ENCODE results near the gene FAM168A.

Gene FAM168A

GRCh38 chr11:73625696-73626318 is 27.9 kb upstream of the FAM168A start:
- no peaks in the 10 kb centered on the region for H3K9me3 Mint-ChIP-seq
- peaks cover 55% of the 10 kb centered on the region for H3K27me3 Mint-ChIP-seq
- H3K4me3 Mint-ChIP-seq, result no peak overlapping the region
- no peaks in the 10 kb centered on the region for H3K36me3 Mint-ChIP-seq
- CTCF ChIA-PET, result interaction anchor here (0.6 to 6.3 kb wide), 35 partner anchors 9 to 305 kb away, joined by 3 to 144 read pairs (median 4); no protein-coding TSS in a partner anchor
- H3K4me1 Mint-ChIP-seq, result peaks cover 3% of the 10 kb centered on the region
- H3K27ac Mint-ChIP-seq, result no peak overlapping the region
- peak; percentile 78 for DNase-seq

GRCh38 chr11:73623686-73624085 is 25.8 kb upstream of the FAM168A start:
- Mint-ChIP-seq H3K27ac (no peak overlapping the region), H3K36me3 (no peaks in the 10 kb centered on the region), H3K4me3 (no peak overlapping the region), H3K9me3 (no peaks in the 10 kb centered on the region), H3K27me3 (peaks cover 55% of the 10 kb centered on the region), H3K4me1 (peaks cover 3% of the 10 kb centered on the region)
- DNase-seq, result no peak
- CTCF ChIA-PET, result interaction anchor here (2.2 to 6.3 kb wide), 3 partner anchors 37 to 307 kb away, joined by 6 to 144 read pairs (median 13); no protein-coding TSS in a partner anchor

GRCh38 chr11:73622926-73623593 is 25.1 kb upstream of the FAM168A start:
- H3K9me3 Mint-ChIP-seq, result no peaks in the 10 kb centered on the region
- peaks cover 3% of the 10 kb centered on the region for H3K4me1 Mint-ChIP-seq
- H3K27ac Mint-ChIP-seq, result no peak overlapping the region
- H3K36me3 Mint-ChIP-seq, result no peaks in the 10 kb centered on the region
- no peak for DNase-seq
- CTCF ChIA-PET, result interaction anchor here (6.3 kb wide), 1 partner anchor 38 kb away, joined by 144 read pairs; no protein-coding TSS in a partner anchor
- no peak overlapping the region for H3K4me3 Mint-ChIP-seq
- H3K27me3 Mint-ChIP-seq, result peaks cover 52% of the 10 kb centered on the region

- no peak for DNase-seq
- Mint-ChIP-seq H3K4me1 (no peaks in the 10 kb centered on the region), H3K36me3 (no peaks in the 10 kb centered on the region), H3K27me3 (peaks cover 13% of the 10 kb centered on the region), H3K4me3 (no peak overlapping the region), H3K9me3 (no peaks in the 10 kb centered on the region), H3K27ac (no peak overlapping the region)
- CTCF ChIA-PET, result interaction anchor here (0.9 kb wide), 1 partner anchor 263 kb away, joined by 3 read pairs; no protein-coding TSS in a partner anchor
These were observed 16.7 kb upstream of the FAM168A start for GRCh38 chr11:73614591-73614990.

- CTCF ChIA-PET, result interaction anchor here (0.8 kb wide), 1 partner anchor 13 kb away, joined by 3 read pairs; no protein-coding TSS in a partner anchor
- H3K36me3 Mint-ChIP-seq, result no peaks in the 10 kb centered on the region
- peaks cover 13% of the 10 kb centered on the region for H3K27me3 Mint-ChIP-seq
These were observed 14.8 kb upstream of the FAM168A start for GRCh38 chr11:73612601-73613140.

GRCh38 chr11:73598719-73599379 is 937 bp upstream of the FAM168A start:
- peaks cover 15% of the 10 kb centered on the region for H3K36me3 Mint-ChIP-seq
- H3K27ac Mint-ChIP-seq, result peak overlapping the region; percentile 96
- CTCF ChIA-PET, result no interaction called here
- peaks cover 41% of the 10 kb centered on the region for H3K4me1 Mint-ChIP-seq
- H3K9me3 Mint-ChIP-seq, result no peaks in the 10 kb centered on the region
- H3K27me3 Mint-ChIP-seq, result peaks cover 24% of the 10 kb centered on the region
- peak overlapping the region; percentile 91 for H3K4me3 Mint-ChIP-seq
- no peak for DNase-seq

More at GRCh38 chr11:73612601-73613140, 14.8 kb upstream of the FAM168A start:
- Mint-ChIP-seq H3K4me1 (no peaks in the 10 kb centered on the region), H3K4me3 (no peak overlapping the region), H3K27ac (no peak overlapping the region), H3K9me3 (no peaks in the 10 kb centered on the region)
- no peak for DNase-seq

- Mint-ChIP-seq H3K27ac (peak overlapping the region; percentile 96), H3K4me3 (peak overlapping the region; percentile 91), H3K9me3 (no peaks in the 10 kb centered on the region), H3K4me1 (peaks cover 41% of the 10 kb centered on the region), H3K27me3 (peaks cover 17% of the 10 kb centered on the region), H3K36me3 (peaks cover 15% of the 10 kb centered on the region)
- CTCF ChIA-PET, result no interaction called here
- no peak for DNase-seq
These were observed 466 bp downstream of the FAM168A start for GRCh38 chr11:73597336-73597955.

- no peaks in the 10 kb centered on the region for H3K9me3 Mint-ChIP-seq
- H3K4me3 Mint-ChIP-seq, result peak overlapping the region; percentile 91
- peaks cover 41% of the 10 kb centered on the region for H3K4me1 Mint-ChIP-seq
- H3K27me3 Mint-ChIP-seq, result peaks cover 16% of the 10 kb centered on the region
- no peak for DNase-seq
- H3K36me3 Mint-ChIP-seq, result peaks cover 15% of the 10 kb centered on the region
- no peak overlapping the region for H3K27ac Mint-ChIP-seq
- CTCF ChIA-PET, result no interaction called here
These were observed 1.4 kb downstream of the FAM168A start for GRCh38 chr11:73596547-73596946.

- no peaks in the 10 kb centered on the region for H3K9me3 Mint-ChIP-seq
- H3K36me3 Mint-ChIP-seq, result peaks cover 15% of the 10 kb centered on the region
- no peak for DNase-seq
- CTCF ChIA-PET, result no interaction called here
- H3K4me1 Mint-ChIP-seq, result peaks cover 27% of the 10 kb centered on the region
- H3K27me3 Mint-ChIP-seq, result peaks cover 13% of the 10 kb centered on the region
- no peak overlapping the region for H3K27ac Mint-ChIP-seq
- H3K4me3 Mint-ChIP-seq, result no peak overlapping the region
These were observed 5.3 kb downstream of the FAM168A start for GRCh38 chr11:73592640-73593039.

- Mint-ChIP-seq H3K36me3 (peaks cover 10% of the 10 kb centered on the region), H3K27me3 (peaks cover 8% of the 10 kb centered on the region), H3K27ac (no peak overlapping the region), H3K4me1 (peaks cover 21% of the 10 kb centered on the region), H3K9me3 (no peaks in the 10 kb centered on the region), H3K4me3 (no peak overlapping the region)
- no peak for DNase-seq
- CTCF ChIA-PET, result interaction anchor here (1.1 kb wide), 1 partner anchor 34 kb away, joined by 3 read pairs; no protein-coding TSS in a partner anchor
These were observed 6.2 kb downstream of the FAM168A start for GRCh38 chr11:73591743-73592142.

GRCh38 chr11:73590991-73591390 is 6.9 kb downstream of the FAM168A start:
- Mint-ChIP-seq H3K36me3 (peaks cover 4% of the 10 kb centered on the region), H3K9me3 (no peaks in the 10 kb centered on the region), H3K4me3 (no peak overlapping the region), H3K27ac (no peak overlapping the region), H3K4me1 (peaks cover 17% of the 10 kb centered on the region), H3K27me3 (peaks cover 4% of the 10 kb centered on the region)
- no peak for DNase-seq
- CTCF ChIA-PET, result interaction anchor here (1.1 kb wide), 1 partner anchor 35 kb away, joined by 3 read pairs; no protein-coding TSS in a partner anchor

- no peaks in the 10 kb centered on the region for H3K27me3 Mint-ChIP-seq
- CTCF ChIA-PET, result interaction anchor here (1.5 kb wide), 1 partner anchor 9 kb away, joined by 3 read pairs; no protein-coding TSS in a partner anchor
- H3K9me3 Mint-ChIP-seq, result no peaks in the 10 kb centered on the region
These were observed 11.1 kb downstream of the FAM168A start for GRCh38 chr11:73586791-73587190.

GRCh38 chr11:73585834-73586575 is 11.9 kb downstream of the FAM168A start:
- no peaks in the 10 kb centered on the region for H3K9me3 Mint-ChIP-seq
- peaks cover 1% of the 10 kb centered on the region for H3K36me3 Mint-ChIP-seq
- H3K27ac Mint-ChIP-seq, result no peak overlapping the region
- peaks cover 5% of the 10 kb centered on the region for H3K4me1 Mint-ChIP-seq
- H3K27me3 Mint-ChIP-seq, result no peaks in the 10 kb centered on the region
- DNase-seq, result no peak
- H3K4me3 Mint-ChIP-seq, result no peak overlapping the region
- CTCF ChIA-PET, result interaction anchor here (1.5 kb wide), 1 partner anchor 10 kb away, joined by 3 read pairs; no protein-coding TSS in a partner anchor

More at GRCh38 chr11:73586791-73587190, 11.1 kb downstream of the FAM168A start:
- no peak for DNase-seq
- Mint-ChIP-seq H3K4me3 (no peak overlapping the region), H3K4me1 (peaks cover 5% of the 10 kb centered on the region), H3K27ac (no peak overlapping the region), H3K36me3 (peaks cover 1% of the 10 kb centered on the region)

Data from activated naive CD4-positive, alpha-beta T cell treated with anti-CD3 and anti-CD28 coated beads, Interleukin-2, amount 10 ng/mL, durations not matched to agents 7 days and 5 days (primary cell).